ENCODE data around the gene NAALADL2.

- TF ChIP-seq CTCF (IDR thresholded peaks at IDR 0.05): no peak
- no peak for TF ChIP-seq POLR2A (IDR thresholded peaks at IDR 0.05)
These were observed 268.0 kb downstream of the NAALADL2 start for GRCh38 chr3:175127075-175127662.

Data from body of pancreas (tissue), 4 donors.